Peyer's patch (tissue), 4 donors: Measurements from ENCODE around the gene KCNS3. TPM values are rescaled to one million over a fixed set of nuclear protein-coding genes. Genes with fewer than 3 reads are reported as not detected.

ENCODE experiments used
- DNase-seq, 3 donors: peaks; one replicate each; pipeline ENCODE4 v3.0.0-alpha.2; 2017 to 2019
- H3K27ac ChIP-seq, 4 donors: fragments of 200-600 bp; sonication (generic); one replicate each; pipeline ENCODE4 v1.5.1; 2016 to 2019
- H3K27me3 ChIP-seq, 2 donors: fragments of 200-600 bp; sonication (generic); one replicate each; pipeline ENCODE4 v1.5.1; 2019
- H3K36me3 ChIP-seq, 3 donors: fragments of 200-600 bp; sonication (generic); one replicate each; pipeline ENCODE4 v1.5.1; 2016 to 2019
- H3K4me1 ChIP-seq, 4 donors: fragments of 200-600 bp; sonication (generic); one replicate each; pipeline ENCODE4 v1.5.1; 2016 to 2019
- H3K4me3 ChIP-seq, 4 donors: fragments of 200-600 bp; sonication (generic); 1 replicate in 3 of 4; 2 replicates in 1 of 4; pipeline ENCODE4 v1.5.1; 2016 to 2019; ENCODE audit warnings: mild to moderate bottlenecking in 1 of 4
- H3K9me3 ChIP-seq, 4 donors: fragments of 200-600 bp; sonication (generic); one replicate each; pipeline ENCODE4 v1.5.1; 2016 to 2019; ENCODE audit warnings: mild to moderate bottlenecking in 1 of 4
- CTCF ChIP-seq, 6 experiments: fragments of 450-650 bp in 4 of 6; fragments of 200-600 bp in 2 of 6; sonication (generic) in 1 of 6; IDR thresholded peaks; one replicate each; pipeline ENCODE4 v1.5.1; 2017 to 2019; ENCODE audit warnings: antibody characterized with exemption in 6 of 6, mild to moderate bottlenecking in 3 of 6, moderate library complexity in 1 of 6
- POLR2A ChIP-seq, 2 donors: fragments of 450-650 bp; IDR thresholded peaks; one replicate each; pipeline ENCODE4 v1.5.1; 2017; ENCODE audit warnings: antibody characterized with exemption in 2 of 2, mild to moderate bottlenecking in 2 of 2, moderate library complexity in 2 of 2
- total RNA-seq, 4 donors: library from RNA; depleted of rRNA; stranded (reverse); fragments of >200 nt; gene quantifications; one replicate each; pipeline ENCODE4 v1.1.0, GENCODE V29; 2016

Gene KCNS3
- total RNA-seq, 4 donors from 2014 or later, result 1.6 to 76.7 (median 12.7) TPM

GRCh38 chr2:17911491-17912260 lies 33.2 kb downstream of the KCNS3 start:
- H3K4me3 ChIP-seq, result no peak overlapping the region
- no peak for DNase-seq
- H3K27ac ChIP-seq, result no peak overlapping the region
- H3K27me3 ChIP-seq, result no peaks in the 10 kb centered on the region
- H3K4me1 ChIP-seq, result no peaks in the 10 kb centered on the region
- no peaks in the 10 kb centered on the region for H3K36me3 ChIP-seq
- H3K9me3 ChIP-seq, result no peaks in the 10 kb centered on the region
- TF ChIP-seq POLR2A (IDR thresholded peaks at IDR 0.05), result no peak
- TF ChIP-seq CTCF (IDR thresholded peaks at IDR 0.05), result no peak

- Histone ChIP-seq H3K27ac (no peak overlapping the region), H3K36me3 (no peaks in the 10 kb centered on the region), H3K27me3 (no peaks in the 10 kb centered on the region), H3K4me1 (no peaks in the 10 kb centered on the region), H3K4me3 (no peak overlapping the region), H3K9me3 (no peaks in the 10 kb centered on the region)
- no peak for DNase-seq
- TF ChIP-seq CTCF (IDR thresholded peaks at IDR 0.05), result no peak
- no peak for TF ChIP-seq POLR2A (IDR thresholded peaks at IDR 0.05)
Observed at GRCh38 chr2:17912266-17912691, 33.8 kb downstream of the KCNS3 start.

- Histone ChIP-seq H3K4me1 (no peaks in the 10 kb centered on the region), H3K9me3 (no peaks in the 10 kb centered on the region), H3K27ac (no peak overlapping the region), H3K36me3 (no peaks in the 10 kb centered on the region), H3K4me3 (no peak overlapping the region), H3K27me3 (no peaks in the 10 kb centered on the region)
- TF ChIP-seq CTCF (IDR thresholded peaks at IDR 0.05) (no peak), POLR2A (IDR thresholded peaks at IDR 0.05) (no peak)
- DNase-seq, result no peak
Observed at GRCh38 chr2:17915099-17915498, 36.6 kb downstream of the KCNS3 start.

GRCh38 chr2:17915811-17916518 lies 37.5 kb downstream of the KCNS3 start:
- H3K4me3 ChIP-seq, result no peak overlapping the region
- no peaks in the 10 kb centered on the region for H3K4me1 ChIP-seq
- no peak for DNase-seq
- H3K27me3 ChIP-seq, result no peaks in the 10 kb centered on the region
- no peaks in the 10 kb centered on the region for H3K36me3 ChIP-seq
- H3K27ac ChIP-seq, result no peak overlapping the region
- no peak for TF ChIP-seq CTCF (IDR thresholded peaks at IDR 0.05)
- TF ChIP-seq POLR2A (IDR thresholded peaks at IDR 0.05), result no peak
- no peaks in the 10 kb centered on the region for H3K9me3 ChIP-seq

GRCh38 chr2:17916584-17916983 lies 38.1 kb downstream of the KCNS3 start:
- H3K27me3 ChIP-seq, result no peaks in the 10 kb centered on the region
- no peaks in the 10 kb centered on the region for H3K36me3 ChIP-seq
- DNase-seq, result no peak
- no peaks in the 10 kb centered on the region for H3K4me1 ChIP-seq
- no peak overlapping the region for H3K4me3 ChIP-seq
- H3K27ac ChIP-seq, result no peak overlapping the region
- H3K9me3 ChIP-seq, result no peaks in the 10 kb centered on the region
- TF ChIP-seq CTCF (IDR thresholded peaks at IDR 0.05) (no peak), POLR2A (IDR thresholded peaks at IDR 0.05) (no peak)
